Hippocampal formation (tissue), 2 donors: ENCODE data around the gene PMVK.

Experiments used
- DNase-seq, 2 donors: peaks; one replicate each; lab custom pipeline; 2025; lab: John Stamatoyannopoulos, UW

The PMVK gene

GRCh38 chr1:154948079-154948478 is 11.6 kb upstream of the PMVK start:
- DNase-seq = no peak

GRCh38 chr1:154945962-154946850 is 9.7 kb upstream of the PMVK start:
- peak in 1 of 2 donors; percentile 24 for DNase-seq

GRCh38 chr1:154945160-154945961 is 8.8 kb upstream of the PMVK start:
- no peak for DNase-seq

GRCh38 chr1:154944401-154945159 is 8.1 kb upstream of the PMVK start:
- DNase-seq = no peak

GRCh38 chr1:154943649-154944400 is 7.3 kb upstream of the PMVK start:
- peak; percentile 16 to 19 for DNase-seq

- DNase-seq = no peak
These were observed 5.0 kb upstream of the PMVK start for GRCh38 chr1:154941333-154942013.

DNA sequence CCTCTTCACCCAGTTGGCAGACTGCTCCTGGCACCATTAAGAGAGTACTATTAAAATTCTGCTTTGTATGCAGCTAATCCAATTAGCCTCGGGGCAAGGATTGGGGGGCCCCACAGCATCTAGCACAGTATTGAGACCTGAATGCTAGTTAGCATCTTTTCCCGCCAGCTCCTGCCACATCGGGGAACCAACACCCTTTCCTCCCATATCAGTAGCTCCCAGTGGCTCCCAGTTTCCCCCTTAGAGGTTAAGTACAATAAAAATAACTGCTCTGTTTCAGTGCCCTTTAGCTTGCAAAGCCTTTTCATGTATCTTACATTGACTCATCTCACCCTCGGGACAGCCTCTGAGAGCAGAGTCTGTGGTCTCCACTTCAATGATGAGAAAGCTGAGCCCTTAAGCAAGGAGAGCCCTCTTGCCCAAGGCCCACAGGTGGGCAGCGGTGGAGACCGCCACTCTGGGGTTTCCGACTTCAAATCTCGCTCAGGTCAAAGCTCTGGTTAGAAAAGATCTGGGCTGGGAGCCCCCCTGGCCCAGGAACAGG is 4.2 kb upstream of the PMVK start:
- peak in 1 of 2 donors; percentile 19 for DNase-seq

- no peak for DNase-seq
These were observed 3.7 kb upstream of the PMVK start for GRCh38 chr1:154940213-154940560.

- no peak for DNase-seq
These were observed 2.3 kb upstream of the PMVK start for GRCh38 chr1:154938604-154939399.

DNA sequence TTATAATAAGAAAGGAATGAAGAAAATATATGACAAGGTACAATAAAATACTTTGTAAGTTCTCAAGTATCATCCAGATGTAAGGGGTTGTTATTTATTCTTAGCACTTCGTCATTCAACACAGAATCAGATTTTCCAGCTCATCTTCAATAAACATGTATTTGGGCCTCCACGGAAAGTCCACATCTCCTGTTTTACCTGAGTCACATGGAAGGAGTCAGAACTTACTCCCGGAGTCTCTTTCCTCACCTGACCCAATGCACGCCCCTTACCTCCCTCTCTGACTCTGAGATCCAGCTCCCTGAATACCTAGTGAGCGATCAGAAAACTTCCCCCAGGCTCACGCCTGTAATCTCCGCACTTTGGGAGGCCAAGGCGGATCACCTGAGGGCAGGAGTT is 1.5 kb upstream of the PMVK start:
- no peak for DNase-seq

- DNase-seq = peak; percentile 91 to 95
These were observed 817 bp upstream of the PMVK start for GRCh38 chr1:154937085-154937987.

DNA sequence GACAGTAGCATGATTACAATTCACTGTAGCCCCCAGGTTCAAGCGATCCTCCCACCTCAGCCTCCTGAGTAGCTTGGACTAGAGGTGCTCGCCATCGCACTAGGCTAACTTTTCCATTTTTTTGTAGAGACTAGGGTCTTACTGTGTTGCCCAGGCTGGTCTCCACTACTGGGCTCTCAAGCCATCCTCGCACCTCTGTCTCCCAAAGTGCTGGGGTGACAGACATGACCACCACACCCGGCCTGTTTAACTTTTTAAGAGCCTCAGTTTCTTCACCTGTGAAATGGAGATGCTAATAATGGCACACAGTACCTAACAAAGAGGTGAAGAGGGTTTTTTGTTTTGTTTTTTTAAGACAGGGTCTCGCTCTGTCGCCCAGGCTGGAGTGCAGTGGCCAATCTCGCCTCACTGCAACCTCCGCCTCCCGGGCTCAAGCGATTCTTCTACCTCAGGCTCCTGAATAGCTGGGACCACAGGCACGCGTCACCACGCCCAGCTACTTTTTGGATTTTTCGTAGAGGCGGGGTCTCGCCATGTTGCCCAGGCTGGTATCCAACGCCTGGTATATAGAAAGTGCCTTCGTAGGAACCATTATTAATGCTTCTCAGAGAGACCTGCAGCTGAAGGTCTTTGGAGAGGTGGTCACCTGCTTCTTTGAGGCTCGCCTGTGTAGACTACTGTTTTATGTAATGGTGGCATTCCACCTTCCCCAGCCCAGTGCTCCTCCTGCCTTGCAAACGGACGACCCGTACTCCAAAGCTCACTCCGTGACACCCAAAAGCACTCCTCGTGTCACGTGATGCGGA is 567 bp downstream of the PMVK start:
- DNase-seq = no peak

DNA sequence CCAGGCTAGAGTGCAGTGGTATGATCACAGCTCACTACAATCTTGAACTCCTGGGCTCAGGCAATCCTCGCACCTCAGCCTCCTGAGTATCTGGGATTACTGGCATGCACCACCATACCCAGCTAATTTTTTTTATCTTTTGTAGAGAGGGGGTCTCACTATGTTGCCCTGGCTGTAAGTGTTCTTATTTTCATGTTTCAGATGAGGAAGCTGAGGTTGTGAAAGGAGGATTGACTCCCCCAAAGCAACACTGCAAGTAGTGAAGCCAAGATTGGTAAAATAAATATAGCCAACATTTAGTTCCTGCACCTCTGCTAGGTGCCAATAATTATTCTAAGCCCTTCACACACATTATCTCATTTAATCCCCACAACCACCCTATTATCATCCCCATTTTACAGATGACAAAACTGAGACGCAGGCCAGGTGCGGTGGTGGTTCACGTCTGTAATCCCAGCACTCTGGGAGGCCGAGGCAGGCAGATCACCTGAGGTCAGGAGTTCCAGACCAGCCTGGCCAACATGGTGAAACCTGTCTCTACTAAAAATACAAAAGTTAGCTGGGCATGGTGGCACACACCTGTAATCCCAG is 2.1 kb downstream of the PMVK start:
- DNase-seq = no peak

GRCh38 chr1:154931940-154932487 is 4.5 kb downstream of the PMVK start:
- no peak for DNase-seq

DNA sequence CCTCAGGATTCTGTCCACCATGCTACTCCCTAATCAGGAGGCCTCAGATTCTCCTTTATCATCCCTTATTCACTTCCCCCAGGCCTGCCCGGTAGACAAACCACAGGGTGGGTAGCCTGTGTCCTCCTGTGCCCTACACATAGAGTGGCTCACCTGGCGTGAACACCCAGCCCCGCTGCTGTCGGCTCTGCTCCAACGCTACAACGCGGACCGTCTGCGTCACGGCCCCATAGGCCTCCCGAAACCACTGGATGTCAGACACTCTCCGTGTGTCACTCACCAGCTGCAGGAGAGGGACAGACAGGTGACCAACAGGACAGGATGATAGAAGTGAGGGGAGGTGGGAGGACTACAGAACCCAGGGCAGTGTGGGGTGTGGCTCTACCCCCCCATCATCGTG is 10.3 kb downstream of the PMVK start:
- no peak for DNase-seq

DNA sequence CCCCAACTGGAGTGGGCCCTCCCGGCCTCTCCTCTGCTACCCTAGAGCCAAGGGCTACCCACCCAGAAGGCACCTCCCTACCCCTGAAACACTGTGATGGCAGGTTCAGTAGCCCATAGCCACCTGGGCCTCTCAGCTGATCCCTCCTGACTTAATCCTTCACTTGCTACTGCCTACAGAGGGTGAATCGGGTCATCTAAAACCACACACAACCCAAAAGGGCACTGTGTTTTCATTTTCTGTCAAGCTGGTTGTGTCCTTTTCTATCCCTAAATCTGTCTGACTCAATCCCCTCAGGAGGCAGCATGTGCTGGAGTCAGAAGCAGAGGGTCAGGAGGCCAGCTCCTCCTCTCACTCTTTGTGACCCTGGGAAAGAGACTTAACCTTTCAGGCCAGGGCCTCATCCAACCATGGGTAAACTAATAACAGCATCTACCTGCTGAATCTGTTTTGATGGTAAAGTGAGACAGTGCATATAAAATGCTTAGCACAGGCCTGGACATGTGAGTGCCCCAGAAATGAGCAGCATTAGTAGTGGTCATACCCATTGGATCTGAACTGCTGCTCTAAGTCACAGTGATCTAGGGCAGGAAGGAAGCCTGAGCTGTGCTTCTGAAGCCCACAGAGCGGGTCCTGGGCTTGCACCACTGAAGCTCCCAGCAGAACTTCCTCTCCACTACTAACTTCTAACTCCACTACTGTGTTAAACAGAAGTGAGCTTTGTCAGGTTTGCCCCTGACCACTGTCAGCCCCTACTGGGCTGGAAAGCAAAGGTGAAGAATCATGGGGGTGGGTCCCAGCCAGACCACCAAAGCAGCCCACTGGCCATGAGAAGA is 11.0 kb downstream of the PMVK start:
- no peak for DNase-seq
